ENCODE measurements around the gene RPL7A.
A peak's percentile ranks its signal among the peaks of the same experiment; 100 is the strongest.

DNA sequence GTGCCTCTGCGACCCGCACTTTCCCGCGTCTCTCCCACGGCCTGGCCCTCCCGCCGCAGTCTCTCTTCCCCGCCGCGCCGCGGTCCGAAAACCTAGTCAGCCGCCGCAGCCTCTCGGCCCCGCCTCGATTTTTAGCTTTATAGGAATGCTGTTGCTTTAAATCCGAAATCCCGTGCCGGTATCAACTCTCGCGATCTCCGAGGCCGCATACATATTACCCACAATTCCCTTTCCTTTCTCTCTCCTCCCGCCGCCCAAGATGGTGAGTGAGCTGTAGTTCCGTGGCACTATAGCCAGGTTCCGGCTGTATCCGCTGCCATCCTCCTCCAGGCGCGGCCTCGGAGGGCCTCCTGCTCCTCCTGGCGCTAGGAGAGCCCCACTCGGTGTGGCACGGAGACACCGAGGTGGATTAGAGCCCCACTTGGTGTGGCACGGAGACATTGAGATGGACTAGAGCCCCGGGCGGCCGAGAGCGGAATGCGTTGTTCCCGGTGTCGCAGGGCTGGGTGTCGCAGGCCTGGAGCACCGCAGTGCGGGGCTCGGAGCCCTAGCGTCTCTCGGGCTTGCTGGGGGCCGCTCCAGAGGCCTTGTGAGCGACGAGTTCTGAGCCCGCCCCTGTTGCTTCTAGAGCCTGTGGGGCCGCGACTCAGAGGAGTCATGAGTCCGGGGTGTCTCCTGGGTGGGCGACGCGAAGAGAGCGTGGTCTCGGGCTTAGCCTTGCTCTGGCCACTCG, at the start of gene RPL7A, which contains the start of gene MED22:
- TF ChIP-seq, protein P1, sequence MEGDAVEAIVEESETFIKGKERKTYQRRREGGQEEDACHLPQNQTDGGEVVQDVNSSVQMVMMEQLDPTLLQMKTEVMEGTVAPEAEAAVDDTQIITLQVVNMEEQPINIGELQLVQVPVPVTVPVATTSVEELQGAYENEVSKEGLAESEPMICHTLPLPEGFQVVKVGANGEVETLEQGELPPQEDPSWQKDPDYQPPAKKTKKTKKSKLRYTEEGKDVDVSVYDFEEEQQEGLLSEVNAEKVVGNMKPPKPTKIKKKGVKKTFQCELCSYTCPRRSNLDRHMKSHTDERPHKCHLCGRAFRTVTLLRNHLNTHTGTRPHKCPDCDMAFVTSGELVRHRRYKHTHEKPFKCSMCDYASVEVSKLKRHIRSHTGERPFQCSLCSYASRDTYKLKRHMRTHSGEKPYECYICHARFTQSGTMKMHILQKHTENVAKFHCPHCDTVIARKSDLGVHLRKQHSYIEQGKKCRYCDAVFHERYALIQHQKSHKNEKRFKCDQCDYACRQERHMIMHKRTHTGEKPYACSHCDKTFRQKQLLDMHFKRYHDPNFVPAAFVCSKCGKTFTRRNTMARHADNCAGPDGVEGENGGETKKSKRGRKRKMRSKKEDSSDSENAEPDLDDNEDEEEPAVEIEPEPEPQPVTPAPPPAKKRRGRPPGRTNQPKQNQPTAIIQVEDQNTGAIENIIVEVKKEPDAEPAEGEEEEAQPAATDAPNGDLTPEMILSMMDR (IDR thresholded peaks at IDR 0.05; ENCODE audit: insufficient read depth, low read length), result no peak
- TF ChIP-seq, protein P2, sequence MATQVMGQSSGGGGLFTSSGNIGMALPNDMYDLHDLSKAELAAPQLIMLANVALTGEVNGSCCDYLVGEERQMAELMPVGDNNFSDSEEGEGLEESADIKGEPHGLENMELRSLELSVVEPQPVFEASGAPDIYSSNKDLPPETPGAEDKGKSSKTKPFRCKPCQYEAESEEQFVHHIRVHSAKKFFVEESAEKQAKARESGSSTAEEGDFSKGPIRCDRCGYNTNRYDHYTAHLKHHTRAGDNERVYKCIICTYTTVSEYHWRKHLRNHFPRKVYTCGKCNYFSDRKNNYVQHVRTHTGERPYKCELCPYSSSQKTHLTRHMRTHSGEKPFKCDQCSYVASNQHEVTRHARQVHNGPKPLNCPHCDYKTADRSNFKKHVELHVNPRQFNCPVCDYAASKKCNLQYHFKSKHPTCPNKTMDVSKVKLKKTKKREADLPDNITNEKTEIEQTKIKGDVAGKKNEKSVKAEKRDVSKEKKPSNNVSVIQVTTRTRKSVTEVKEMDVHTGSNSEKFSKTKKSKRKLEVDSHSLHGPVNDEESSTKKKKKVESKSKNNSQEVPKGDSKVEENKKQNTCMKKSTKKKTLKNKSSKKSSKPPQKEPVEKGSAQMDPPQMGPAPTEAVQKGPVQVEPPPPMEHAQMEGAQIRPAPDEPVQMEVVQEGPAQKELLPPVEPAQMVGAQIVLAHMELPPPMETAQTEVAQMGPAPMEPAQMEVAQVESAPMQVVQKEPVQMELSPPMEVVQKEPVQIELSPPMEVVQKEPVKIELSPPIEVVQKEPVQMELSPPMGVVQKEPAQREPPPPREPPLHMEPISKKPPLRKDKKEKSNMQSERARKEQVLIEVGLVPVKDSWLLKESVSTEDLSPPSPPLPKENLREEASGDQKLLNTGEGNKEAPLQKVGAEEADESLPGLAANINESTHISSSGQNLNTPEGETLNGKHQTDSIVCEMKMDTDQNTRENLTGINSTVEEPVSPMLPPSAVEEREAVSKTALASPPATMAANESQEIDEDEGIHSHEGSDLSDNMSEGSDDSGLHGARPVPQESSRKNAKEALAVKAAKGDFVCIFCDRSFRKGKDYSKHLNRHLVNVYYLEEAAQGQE (IDR thresholded peaks at IDR 0.05; ENCODE audit: insufficient replicate concordance, low read depth), result peak; percentile 86
- TF ChIP-seq GABPA (IDR thresholded peaks at IDR 0.05; ENCODE audit: low read depth), result no peak
- TF ChIP-seq POLR2AphosphoS5 (IDR thresholded peaks at IDR 0.05; ENCODE audit: low read depth), result peak; percentile 99
